GM18519 (cell line): ENCODE data around the gene ZDHHC14.

Experiments used
- ATAC-seq: cut with Tn5 transposase; IDR thresholded peaks from one replicate; pipeline ENCODE4 v1.9.1; 2021; ENCODE audit warnings: mild to moderate bottlenecking, moderate library complexity; ENCODE audit not compliant: unreplicated experiment, low FRiP score

ZDHHC14 gene

GRCh38 chr6:157649311-157650260 is 268.6 kb downstream of the ZDHHC14 start:
- no peak for ATAC-seq

GRCh38 chr6:157650261-157650640 is 269.3 kb downstream of the ZDHHC14 start:
- no peak for ATAC-seq

GRCh38 chr6:157650801-157651200 is 269.8 kb downstream of the ZDHHC14 start:
- ATAC-seq = no peak

- no peak for ATAC-seq
Observed at GRCh38 chr6:157651731-157652490, 270.9 kb downstream of the ZDHHC14 start.

- no peak for ATAC-seq
Observed at GRCh38 chr6:157652601-157653363, 271.8 kb downstream of the ZDHHC14 start.

- no peak for ATAC-seq
Observed at GRCh38 chr6:157653521-157653920, 272.5 kb downstream of the ZDHHC14 start.

- ATAC-seq = no peak
Observed at GRCh38 chr6:157655139-157655538, 274.1 kb downstream of the ZDHHC14 start.

- ATAC-seq = no peak
Observed at GRCh38 chr6:157656437-157656997, 275.5 kb downstream of the ZDHHC14 start.

GRCh38 chr6:157657754-157658153 is 276.8 kb downstream of the ZDHHC14 start:
- no peak for ATAC-seq

- no peak for ATAC-seq
Observed at GRCh38 chr6:157658301-157658700, 277.3 kb downstream of the ZDHHC14 start.

GRCh38 chr6:157659536-157660271 is 278.7 kb downstream of the ZDHHC14 start:
- no peak for ATAC-seq

- ATAC-seq = no peak
Observed at GRCh38 chr6:157660414-157660813, 279.4 kb downstream of the ZDHHC14 start.

GRCh38 chr6:157661652-157662051 is 280.7 kb downstream of the ZDHHC14 start:
- no peak for ATAC-seq

GRCh38 chr6:157663261-157663660 is 282.3 kb downstream of the ZDHHC14 start:
- ATAC-seq = no peak

GRCh38 chr6:157665180-157665579 is 284.2 kb downstream of the ZDHHC14 start:
- ATAC-seq = no peak

- no peak for ATAC-seq
Observed at GRCh38 chr6:157666729-157667128, 285.7 kb downstream of the ZDHHC14 start.

- ATAC-seq = no peak
Observed at GRCh38 chr6:157667211-157668008, 286.4 kb downstream of the ZDHHC14 start.

- ATAC-seq = no peak
Observed at GRCh38 chr6:157668009-157668401, 287.0 kb downstream of the ZDHHC14 start.

GRCh38 chr6:157668713-157669112 is 287.7 kb downstream of the ZDHHC14 start:
- no peak for ATAC-seq
